Fibroblast of lung (primary cell): ENCODE measurements around the gene ANO1. TPM values are rescaled to one million over a fixed set of nuclear protein-coding genes. Genes with fewer than 3 reads are reported as not detected.
A peak's percentile ranks its signal among the peaks of the same experiment; 100 is the strongest.

ENCODE experiments used
- DNase-seq, 2 donors: peaks; one replicate each; pipeline versions ENCODE4 v3.0.0 to v3.0.0-alpha.2; 2010; ENCODE audit warnings: low read depth in 2 of 2
- H2AFZ ChIP-seq: 2 replicates; pipeline ENCODE4 v1.5.1; 2012; ENCODE audit warnings: low read length, control low read depth, inconsistent platforms
- H3K27ac ChIP-seq: 2 replicates; pipeline ENCODE4 v1.5.1; 2011; ENCODE audit warnings: low read length, control low read depth; ENCODE audit not compliant: insufficient read depth
- H3K27me3 ChIP-seq: 2 replicates; pipeline ENCODE4 v1.5.1; 2011; ENCODE audit warnings: mild to moderate bottlenecking, low read length; ENCODE audit not compliant: control insufficient read depth, insufficient read depth
- H3K36me3 ChIP-seq: 2 replicates; pipeline ENCODE4 v1.5.1; 2011; ENCODE audit warnings: low read length; ENCODE audit not compliant: control insufficient read depth, insufficient read depth
- H3K4me1 ChIP-seq: 2 replicates; pipeline ENCODE4 v1.5.1; 2011; ENCODE audit warnings: low read length; ENCODE audit not compliant: control insufficient read depth, insufficient read depth; ENCODE audit errors: extremely low read depth
- H3K4me2 ChIP-seq: 2 replicates; pipeline ENCODE4 v1.5.1; 2011; ENCODE audit warnings: low read length, control low read depth; ENCODE audit not compliant: insufficient read depth; ENCODE audit errors: extremely low read depth
- H3K4me3 ChIP-seq, 4 experiments: fragments of 200-600 bp in 1 of 4; sonication (generic) in 1 of 4; replicated peaks in 1 of 4; 2 replicates each; pipeline ENCODE4 v1.5.1; 2011 to 2016; ENCODE audit warnings: low read length in 4 of 4, low read depth in 3 of 4, mild to moderate bottlenecking in 3 of 4, control low read depth in 2 of 4, inconsistent platforms in 1 of 4, mixed read lengths in 1 of 4; ENCODE audit not compliant: insufficient read depth in 1 of 4; ENCODE audit errors: control extremely low read depth in 1 of 4
- H3K79me2 ChIP-seq: 2 replicates; pipeline ENCODE4 v1.5.1; 2012; ENCODE audit warnings: mild to moderate bottlenecking, low read length, inconsistent platforms; ENCODE audit not compliant: control insufficient read depth, insufficient read depth
- H3K9ac ChIP-seq: 2 replicates; pipeline ENCODE4 v1.5.1; 2011; ENCODE audit warnings: mild to moderate bottlenecking, low read length, control low read depth; ENCODE audit not compliant: insufficient read depth
- H3K9me3 ChIP-seq: 2 replicates; pipeline ENCODE4 v1.5.1; 2012; ENCODE audit warnings: low read depth, low read length; ENCODE audit not compliant: control insufficient read depth, insufficient read depth
- H4K20me1 ChIP-seq: 2 replicates; pipeline ENCODE4 v1.5.1; 2011; ENCODE audit warnings: low read length; ENCODE audit not compliant: control insufficient read depth, insufficient read depth; ENCODE audit errors: extremely low read depth
- CTCF ChIP-seq, 2 donors: IDR thresholded peaks in 1 of 2; conservative IDR thresholded peaks in 1 of 2; 1 replicate in 1 of 2; 2 replicates in 1 of 2; pipeline ENCODE4 v1.5.1; 2011 to 2012; ENCODE audit warnings: low read length in 2 of 2, control low read depth in 1 of 2, inconsistent platforms in 1 of 2, low read depth in 1 of 2, mild to moderate bottlenecking in 1 of 2
- EZH2 ChIP-seq: IDR thresholded peaks from 2 replicates; pipeline ENCODE4 v1.5.1; 2012; ENCODE audit warnings: low read length, control low read depth, mild to moderate bottlenecking; ENCODE audit errors: missing control alignments
- polyA plus RNA-seq, 2 donors: library from polyadenylated mRNA; depleted of rRNA in 1 of 2; stranded (reverse) in 1 of 2; unstranded in 1 of 2; fragments of >200 nt; gene quantifications; 2 replicates each; pipeline ENCODE4 v1.2.1, GENCODE V29; 2011 to 2012; ENCODE audit warnings: missing spikeins in 1 of 2
- total RNA-seq: library from RNA; depleted of rRNA; stranded (reverse); fragments of >200 nt; gene quantifications from 2 replicates; pipeline ENCODE4 v1.2.1, GENCODE V29; 2014

The ANO1 gene
- total and polyA plus RNA-seq, 2 donors (not counting 1 experiment from before 2014, with no cell fraction given): 0.99 to 4.1 TPM

- no peak overlapping the region for H3K4me3 ChIP-seq
- H3K36me3 ChIP-seq: no peaks in the 10 kb centered on the region
- TF ChIP-seq CTCF (conservative IDR thresholded peaks at IDR 0.05 in 1 of 2, IDR thresholded peaks at IDR 0.05 in 1 of 2; ENCODE audit: low read depth in 1 of 2, low read length in 2 of 2): no peak
- no peak for TF ChIP-seq EZH2
- DNase-seq: no peak
- no peaks in the 10 kb centered on the region for H3K9me3 ChIP-seq
- no peak overlapping the region for H3K27ac ChIP-seq
- no peaks in the 10 kb centered on the region for H4K20me1 ChIP-seq
- H3K9ac ChIP-seq: no peak overlapping the region
- H3K4me1 ChIP-seq: no peaks in the 10 kb centered on the region
- H3K27me3 ChIP-seq: no peaks in the 10 kb centered on the region
- H3K79me2 ChIP-seq: no peaks in the 10 kb centered on the region
- H2AFZ ChIP-seq: no peak overlapping the region
- no peak overlapping the region for H3K4me2 ChIP-seq
Observed at GRCh38 chr11:70169632-70170031, 91.5 kb downstream of the ANO1 start.

GRCh38 chr11:70170596-70171210 is 92.6 kb downstream of the ANO1 start:
- Histone ChIP-seq H3K27ac (no peak overlapping the region), H3K36me3 (no peaks in the 10 kb centered on the region), H3K27me3 (no peaks in the 10 kb centered on the region), H2AFZ (no peak overlapping the region), H4K20me1 (no peaks in the 10 kb centered on the region), H3K4me3 (no peak overlapping the region), H3K4me2 (no peak overlapping the region), H3K79me2 (no peaks in the 10 kb centered on the region), H3K9ac (no peak overlapping the region), H3K4me1 (no peaks in the 10 kb centered on the region), H3K9me3 (no peaks in the 10 kb centered on the region)
- TF ChIP-seq CTCF (conservative IDR thresholded peaks at IDR 0.05 in 1 of 2, IDR thresholded peaks at IDR 0.05 in 1 of 2; ENCODE audit: low read depth in 1 of 2, low read length in 2 of 2) (no peak), EZH2 (no peak)
- DNase-seq: no peak

GRCh38 chr11:70173018-70173417 is 94.9 kb downstream of the ANO1 start:
- no peaks in the 10 kb centered on the region for H3K4me1 ChIP-seq
- H4K20me1 ChIP-seq: no peaks in the 10 kb centered on the region
- H3K36me3 ChIP-seq: no peaks in the 10 kb centered on the region
- H2AFZ ChIP-seq: no peak overlapping the region
- H3K4me2 ChIP-seq: no peak overlapping the region
- TF ChIP-seq EZH2 (no peak), CTCF (conservative IDR thresholded peaks at IDR 0.05 in 1 of 2, IDR thresholded peaks at IDR 0.05 in 1 of 2; ENCODE audit: low read depth in 1 of 2, low read length in 2 of 2) (no peak)
- H3K9ac ChIP-seq: no peak overlapping the region
- H3K27me3 ChIP-seq: no peaks in the 10 kb centered on the region
- H3K27ac ChIP-seq: no peak overlapping the region
- H3K9me3 ChIP-seq: no peaks in the 10 kb centered on the region
- H3K79me2 ChIP-seq: no peaks in the 10 kb centered on the region
- peak; percentile 6 to 15 for DNase-seq
- H3K4me3 ChIP-seq: no peak overlapping the region
